SJCRH30 (cell line): ENCODE data around the gene MTCH2. TPM values are rescaled to one million over a fixed set of nuclear protein-coding genes. Genes with fewer than 3 reads are reported as not detected.
A peak's percentile ranks its signal among the peaks of the same experiment; 100 is the strongest.
"Not testable (repeated sequence)": the region's sequence is repeated elsewhere in the genome, so short reads cannot be mapped to it uniquely, and the experiment has no call there.

Experiments used
- DNase-seq, 2 experiments: peaks; one replicate each; pipeline ENCODE4 v3.0.0-alpha.2; 2015 to 2020
- H3K27ac ChIP-seq: fragments of 250-450 bp; sonication (Bioruptor Pico); 2 replicates; pipeline ENCODE4 v1.5.1; 2020; ENCODE audit warnings: mild to moderate bottlenecking, moderate library complexity
- H3K27me3 ChIP-seq: fragments of 250-450 bp; sonication (Bioruptor Pico); 2 replicates; pipeline ENCODE4 v1.5.1; 2020; ENCODE audit warnings: mild to moderate bottlenecking, moderate library complexity
- H3K36me3 ChIP-seq: fragments of 250-450 bp; sonication (Bioruptor Pico); 2 replicates; pipeline ENCODE4 v1.5.1; 2020; ENCODE audit warnings: mild to moderate bottlenecking, moderate library complexity
- H3K4me1 ChIP-seq: fragments of 250-450 bp; sonication (Bioruptor Pico); 2 replicates; pipeline ENCODE4 v1.5.1; 2020; ENCODE audit warnings: mild to moderate bottlenecking, moderate library complexity
- H3K4me3 ChIP-seq: fragments of 250-450 bp; sonication (Bioruptor Pico); 2 replicates; pipeline ENCODE4 v1.5.1; 2020; ENCODE audit warnings: mild to moderate bottlenecking, moderate library complexity
- H3K9me3 ChIP-seq: fragments of 250-450 bp; sonication (Bioruptor Pico); replicated peaks from 2 replicates; pipeline ENCODE4 v1.5.1; 2020; ENCODE audit warnings: mild to moderate bottlenecking, moderate library complexity
- total RNA-seq: library from RNA; depleted of rRNA; stranded (reverse); fragments of >200 nt; shearing (Covaris generic); gene quantifications from 2 replicates; pipeline ENCODE4 v1.2.3, GENCODE V29; 2014; rRNA removed

The MTCH2 gene
- total RNA-seq: 119 TPM in 2 replicates

DNA sequence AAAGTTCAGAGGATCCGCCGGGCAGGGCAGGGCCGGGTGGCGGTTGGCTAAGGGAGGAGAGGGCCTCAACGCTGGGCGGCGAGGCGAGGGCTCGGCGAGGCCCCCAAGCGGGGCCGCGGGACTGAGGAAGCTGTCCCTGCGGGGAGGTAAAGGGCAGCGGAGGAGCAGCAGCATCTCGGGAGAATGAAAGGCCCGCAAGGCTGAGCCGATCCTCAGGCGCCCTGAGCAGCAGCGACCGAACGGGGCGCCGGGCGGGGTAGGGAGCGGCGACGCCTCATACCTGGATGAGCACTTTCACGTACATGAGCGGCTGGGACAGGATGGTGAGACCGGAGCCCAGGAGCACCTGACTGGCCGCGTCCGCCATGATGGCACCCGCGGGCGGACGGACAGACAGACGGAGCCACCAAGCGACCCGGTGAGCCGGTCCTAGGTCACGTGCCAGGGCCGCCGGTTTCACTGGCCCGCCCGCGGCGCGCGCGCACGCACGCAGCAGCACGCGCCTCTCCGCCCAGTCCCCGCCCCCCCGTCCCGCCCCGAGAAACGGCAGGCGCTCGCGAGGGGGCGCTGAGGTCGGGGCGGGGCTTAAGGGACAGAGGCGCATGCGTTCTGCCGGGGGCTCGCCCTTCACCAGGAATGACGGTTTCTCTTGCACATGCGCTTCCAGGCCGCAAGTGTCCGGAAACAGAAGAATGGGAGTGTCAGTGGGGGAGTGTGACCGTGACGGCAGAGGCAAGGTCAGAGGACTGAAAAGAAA, at the start of gene MTCH2:
Gene MTCH2 (minus strand): TSS at position 461 of the 757 bp plus-strand sequence. CDS start 94 bp downstream, at position 367.
- peak within 1 kb of the TSS; percentile 71 for H3K4me3 ChIP-seq
- DNase-seq: peak; percentile 97 to 98
- H3K4me1 ChIP-seq: peaks cover 6% of the 10 kb centered on the region
- no peaks in the 10 kb centered on the region for H3K27me3 ChIP-seq
- peak within 1 kb of the TSS; percentile 52 for H3K27ac ChIP-seq
- peaks cover 7% of the 10 kb centered on the region; the same call in 1 of the 2 replicates for H3K36me3 ChIP-seq
- H3K9me3 ChIP-seq: no peaks in the 10 kb centered on the region

DNA sequence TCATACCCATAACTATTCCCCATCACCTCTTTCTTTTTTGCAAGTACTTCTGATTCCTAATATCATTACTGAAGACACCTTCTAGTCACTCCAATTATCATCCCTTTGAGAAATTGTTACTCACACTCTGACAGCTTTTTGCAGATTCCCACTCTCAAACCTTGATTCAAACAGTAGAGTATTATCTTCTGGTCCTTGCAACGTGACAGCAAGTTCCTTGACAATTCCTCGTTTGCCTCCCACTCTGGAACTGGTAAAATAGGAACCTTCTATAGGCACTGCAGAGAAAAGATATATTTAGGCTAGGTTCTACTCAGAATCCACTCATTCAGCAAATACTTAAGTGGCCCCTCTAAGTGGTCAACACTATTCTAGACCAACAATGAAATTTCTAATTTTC, 49.6 kb upstream of the MTCH2 start:
- H3K4me3 ChIP-seq: no peak overlapping the region
- no peaks in the 10 kb centered on the region for H3K4me1 ChIP-seq
- no peak for DNase-seq
- H3K9me3 ChIP-seq: no peaks in the 10 kb centered on the region
- no peaks in the 10 kb centered on the region for H3K36me3 ChIP-seq
- no peak overlapping the region for H3K27ac ChIP-seq
- no peaks in the 10 kb centered on the region for H3K27me3 ChIP-seq

GRCh38 chr11:47689480-47689879, 47.1 kb upstream of the MTCH2 start:
- DNase-seq: no peak
- H3K9me3 ChIP-seq: no peaks in the 10 kb centered on the region
- H3K4me1 ChIP-seq: no peaks in the 10 kb centered on the region
- H3K4me3 ChIP-seq: no peak overlapping the region
- H3K27me3 ChIP-seq: no peaks in the 10 kb centered on the region
- H3K36me3 ChIP-seq: no peaks in the 10 kb centered on the region
- H3K27ac ChIP-seq: no peak overlapping the region

DNA sequence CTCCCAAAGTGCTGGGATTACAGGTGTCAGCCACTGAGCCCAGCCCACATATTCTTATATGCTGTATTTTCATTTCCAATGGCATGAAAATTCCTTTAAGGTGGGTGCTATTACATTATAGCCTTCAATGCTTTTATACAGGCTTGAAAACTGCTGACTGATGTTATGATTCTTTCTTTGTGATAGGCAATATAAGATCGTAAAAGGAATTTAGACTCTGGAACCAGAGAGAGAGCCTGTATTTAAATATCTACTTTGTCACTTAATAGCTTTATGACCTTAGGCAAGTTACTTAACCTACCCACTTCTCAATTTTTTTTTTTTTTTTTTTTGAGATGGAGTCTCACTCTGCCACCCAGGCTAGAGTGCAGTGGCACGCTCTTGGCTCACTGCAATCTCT, 46.6 kb upstream of the MTCH2 start:
- DNase-seq: no peak
- Histone ChIP-seq H3K9me3 (no peaks in the 10 kb centered on the region), H3K36me3 (no peaks in the 10 kb centered on the region), H3K4me1 (no peaks in the 10 kb centered on the region), H3K27ac (no peak overlapping the region), H3K4me3 (no peak overlapping the region), H3K27me3 (no peaks in the 10 kb centered on the region)

DNA sequence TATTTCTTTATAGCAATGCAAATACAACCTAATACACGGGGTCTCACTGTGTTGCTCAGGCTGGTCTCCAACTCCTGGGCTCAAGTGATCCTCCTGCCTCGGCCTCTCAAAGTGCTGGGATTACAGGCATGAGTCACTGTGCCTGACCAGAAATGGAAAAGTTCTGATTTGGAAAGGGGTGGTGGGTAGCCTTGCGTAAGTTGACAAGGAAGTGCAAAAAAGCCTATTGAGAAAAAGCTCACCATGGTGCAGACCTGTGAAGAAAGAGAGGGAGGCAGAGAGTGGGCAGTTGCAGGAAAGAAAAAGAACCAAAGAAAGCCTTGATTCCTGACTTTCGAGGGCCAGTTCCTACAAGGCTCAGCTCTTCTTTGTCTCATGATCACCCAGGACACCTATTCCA, 45.8 kb upstream of the MTCH2 start:
- DNase-seq: no peak
- no peaks in the 10 kb centered on the region for H3K27me3 ChIP-seq
- H3K4me3 ChIP-seq: no peak overlapping the region
- H3K9me3 ChIP-seq: no peaks in the 10 kb centered on the region
- no peaks in the 10 kb centered on the region for H3K4me1 ChIP-seq
- no peak overlapping the region for H3K27ac ChIP-seq
- no peaks in the 10 kb centered on the region for H3K36me3 ChIP-seq

DNA sequence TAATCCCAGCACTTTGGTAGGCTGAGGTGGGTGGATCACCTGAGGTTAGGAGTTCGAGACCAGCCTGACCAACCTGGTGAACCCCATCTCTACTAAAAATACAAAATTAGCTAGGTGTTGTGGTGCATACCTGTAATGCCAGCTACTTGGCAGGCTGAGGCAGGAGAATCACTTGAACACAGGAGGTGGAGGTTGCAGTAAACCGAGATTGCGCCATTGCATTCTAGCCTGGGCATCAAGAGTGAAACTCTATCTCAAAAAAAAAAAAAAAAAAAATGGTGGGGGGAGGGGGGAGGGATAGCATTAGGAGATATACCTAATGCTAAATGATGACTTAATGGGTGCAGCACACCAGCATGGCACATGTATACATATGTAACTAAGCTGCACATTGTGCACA, 44.3 kb upstream of the MTCH2 start:
- not testable (repeated sequence) for H3K9me3 ChIP-seq, H3K27ac ChIP-seq, H3K27me3 ChIP-seq, H3K36me3 ChIP-seq, H3K4me1 ChIP-seq, DNase-seq, H3K4me3 ChIP-seq

- Histone ChIP-seq H3K4me1 (no peaks in the 10 kb centered on the region), H3K27me3 (no peaks in the 10 kb centered on the region)
These were observed 43.8 kb upstream of the MTCH2 start for GRCh38 chr11:47686151-47686550.

DNA sequence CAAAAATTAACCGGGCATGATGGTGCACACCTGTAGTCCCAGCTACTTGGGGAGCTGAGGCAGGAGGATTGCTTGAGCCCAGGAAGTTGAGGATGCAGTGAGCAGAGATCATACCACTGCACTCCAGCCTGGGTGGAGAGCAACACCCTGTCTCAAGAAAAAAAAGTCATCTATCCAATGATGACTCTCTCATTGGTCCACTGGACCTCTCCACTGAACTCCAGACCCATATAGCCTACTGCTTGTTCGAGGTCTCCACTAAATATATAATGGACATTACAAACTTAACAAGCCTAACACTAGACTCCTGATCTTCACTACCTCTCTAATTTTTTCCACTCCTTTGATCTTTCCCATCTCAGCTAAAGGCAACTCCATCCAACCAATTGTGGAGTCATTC, 33.5 kb upstream of the MTCH2 start:
- no peaks in the 10 kb centered on the region for H3K36me3 ChIP-seq
- H3K27ac ChIP-seq: no peak overlapping the region
- peaks cover 2% of the 10 kb centered on the region for H3K4me1 ChIP-seq
- DNase-seq: no peak
- no peaks in the 10 kb centered on the region for H3K27me3 ChIP-seq
- H3K9me3 ChIP-seq: no peaks in the 10 kb centered on the region
- H3K4me3 ChIP-seq: no peak overlapping the region

More at GRCh38 chr11:47686151-47686550, 43.8 kb upstream of the MTCH2 start:
- no peak for DNase-seq
- Histone ChIP-seq H3K4me3 (no peak overlapping the region), H3K27ac (no peak overlapping the region), H3K36me3 (no peaks in the 10 kb centered on the region), H3K9me3 (no peaks in the 10 kb centered on the region)

GRCh38 chr11:47672283-47672730, 29.9 kb upstream of the MTCH2 start:
- H3K4me3 ChIP-seq: no peak overlapping the region
- no peaks in the 10 kb centered on the region for H3K27me3 ChIP-seq
- no peak overlapping the region for H3K27ac ChIP-seq
- DNase-seq: no peak
- H3K9me3 ChIP-seq: no peaks in the 10 kb centered on the region
- no peaks in the 10 kb centered on the region for H3K36me3 ChIP-seq
- H3K4me1 ChIP-seq: peaks cover 8% of the 10 kb centered on the region

GRCh38 chr11:47669856-47670255, 27.5 kb upstream of the MTCH2 start:
- Histone ChIP-seq H3K9me3 (no peaks in the 10 kb centered on the region), H3K27me3 (no peaks in the 10 kb centered on the region), H3K36me3 (no peaks in the 10 kb centered on the region)

DNA sequence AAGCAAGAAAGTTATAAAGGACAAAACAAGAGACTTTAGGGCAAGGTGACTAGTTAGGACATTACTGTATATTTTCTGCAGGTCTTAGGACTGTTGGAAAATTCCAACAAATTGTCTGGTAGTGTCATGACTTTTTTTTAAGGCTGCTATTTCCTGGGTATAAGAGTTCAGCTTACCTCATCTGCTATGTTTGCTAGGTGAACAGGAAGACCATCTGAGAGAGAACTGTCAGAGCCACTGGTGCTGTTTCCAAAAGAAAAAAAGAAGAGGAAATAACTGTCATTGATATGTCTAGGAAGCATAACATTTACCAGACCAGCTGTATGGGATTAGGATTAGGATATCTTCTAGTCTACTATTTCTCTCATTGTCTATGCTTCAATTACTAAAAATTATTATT, 26.3 kb upstream of the MTCH2 start:
- H3K27me3 ChIP-seq: no peaks in the 10 kb centered on the region
- no peak overlapping the region for H3K4me3 ChIP-seq
- no peaks in the 10 kb centered on the region for H3K9me3 ChIP-seq
- H3K36me3 ChIP-seq: no peaks in the 10 kb centered on the region
- no peak overlapping the region for H3K27ac ChIP-seq
- H3K4me1 ChIP-seq: peaks cover 14% of the 10 kb centered on the region
- DNase-seq: no peak

More at GRCh38 chr11:47669856-47670255, 27.5 kb upstream of the MTCH2 start:
- no peak overlapping the region for H3K27ac ChIP-seq
- no peak overlapping the region for H3K4me3 ChIP-seq
- no peak for DNase-seq
- peaks cover 14% of the 10 kb centered on the region for H3K4me1 ChIP-seq

GRCh38 chr11:47667555-47667954, 25.2 kb upstream of the MTCH2 start:
- Histone ChIP-seq H3K4me3 (no peak overlapping the region), H3K36me3 (no peaks in the 10 kb centered on the region), H3K27ac (no peak overlapping the region), H3K9me3 (no peaks in the 10 kb centered on the region), H3K4me1 (peaks cover 17% of the 10 kb centered on the region), H3K27me3 (no peaks in the 10 kb centered on the region)
- DNase-seq: no peak

DNA sequence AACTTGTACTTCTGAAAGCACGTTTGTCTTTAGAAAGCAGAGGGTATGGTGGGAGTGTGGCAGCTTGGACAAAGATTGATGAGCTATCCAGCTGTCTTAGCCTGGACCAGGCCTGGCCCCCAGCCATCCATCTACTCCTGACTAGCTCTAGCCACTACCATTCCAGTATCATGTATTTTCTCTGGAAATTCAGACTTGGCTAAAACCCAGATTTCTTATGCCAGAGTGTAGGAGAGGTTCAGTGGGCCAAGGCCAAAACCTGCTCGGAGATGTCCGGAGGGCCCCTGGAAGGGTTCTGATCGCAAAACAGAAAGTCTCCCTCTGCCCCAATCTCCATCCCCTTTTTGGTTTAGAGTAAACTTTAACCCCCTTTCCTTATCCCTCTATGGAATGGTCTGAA, 24.8 kb upstream of the MTCH2 start:
- Histone ChIP-seq H3K27ac (no peak overlapping the region), H3K4me3 (no peak overlapping the region), H3K36me3 (no peaks in the 10 kb centered on the region), H3K4me1 (peaks cover 17% of the 10 kb centered on the region), H3K27me3 (no peaks in the 10 kb centered on the region), H3K9me3 (no peaks in the 10 kb centered on the region)
- peak; percentile 76 to 86 for DNase-seq

DNA sequence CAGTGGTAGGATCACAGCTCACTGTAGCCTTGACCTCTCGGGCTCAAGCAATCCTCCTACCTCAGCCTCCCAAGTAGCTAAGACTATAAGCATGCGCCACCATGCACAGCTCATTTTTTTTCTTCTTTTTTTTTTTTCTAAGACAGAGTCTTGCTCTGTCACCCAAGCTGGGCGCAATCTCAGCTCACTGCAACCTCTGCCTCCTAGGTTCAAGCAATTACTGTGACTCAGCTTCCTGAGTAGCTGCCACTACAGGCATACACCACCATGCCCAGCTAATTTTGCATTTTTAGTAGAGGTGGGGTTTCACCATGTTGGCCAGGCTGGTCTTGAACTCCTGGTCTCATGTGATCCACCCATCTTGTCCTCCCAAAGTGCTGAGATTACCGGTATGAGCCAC, 22.6 kb upstream of the MTCH2 start:
- not testable (repeated sequence) for DNase-seq, H3K4me3 ChIP-seq, H3K27me3 ChIP-seq, H3K9me3 ChIP-seq, H3K27ac ChIP-seq, H3K36me3 ChIP-seq
- peaks cover 15% of the 10 kb centered on the region for H3K4me1 ChIP-seq

- Histone ChIP-seq H3K4me3 (no peak overlapping the region), H3K27ac (no peak overlapping the region), H3K27me3 (0 out of 2 replicates have a peak, but pooled peaks cover 6% of the 10 kb centered on the region), H3K4me1 (0 out of 2 replicates have a peak, but pooled peaks cover 3% of the 10 kb centered on the region), H3K9me3 (no peaks in the 10 kb centered on the region), H3K36me3 (no peaks in the 10 kb centered on the region)
- DNase-seq: no peak
These were observed 18.9 kb upstream of the MTCH2 start for GRCh38 chr11:47661245-47661644.

DNA sequence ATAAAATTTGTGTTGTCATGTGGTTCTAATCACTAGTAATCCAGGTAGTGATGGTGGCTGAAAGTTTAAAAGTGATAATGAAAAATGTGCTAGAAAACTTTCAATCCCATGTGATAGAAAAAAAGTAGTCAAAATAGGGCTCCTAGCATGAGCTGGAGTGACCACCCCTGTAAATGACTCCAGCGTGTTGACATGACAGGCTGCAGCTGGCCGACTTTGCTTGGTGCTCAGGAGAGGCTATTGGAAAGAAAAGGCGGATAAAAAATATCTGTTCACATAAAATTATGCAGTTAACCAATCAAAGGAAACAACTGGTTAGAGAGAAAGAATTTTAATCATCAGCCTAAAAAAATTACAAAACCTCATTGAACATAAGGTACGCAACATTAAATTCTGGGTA, 16.9 kb upstream of the MTCH2 start:
- H3K27me3 ChIP-seq: 0 out of 2 replicates have a peak, but pooled peaks cover 6% of the 10 kb centered on the region
- H3K4me3 ChIP-seq: no peak overlapping the region
- H3K4me1 ChIP-seq: 0 out of 2 replicates have a peak, but pooled peaks cover 3% of the 10 kb centered on the region
- no peak overlapping the region for H3K27ac ChIP-seq
- no peak for DNase-seq
- H3K36me3 ChIP-seq: no peaks in the 10 kb centered on the region
- no peaks in the 10 kb centered on the region for H3K9me3 ChIP-seq
